ENCODE data around the gene DNAJA3. TPM values are rescaled to one million over a fixed set of nuclear protein-coding genes. Genes with fewer than 3 reads are reported as not detected.

The DNAJA3 gene
- total RNA-seq, 1 experiment from 2014 or later = 93.3 TPM

DNA sequence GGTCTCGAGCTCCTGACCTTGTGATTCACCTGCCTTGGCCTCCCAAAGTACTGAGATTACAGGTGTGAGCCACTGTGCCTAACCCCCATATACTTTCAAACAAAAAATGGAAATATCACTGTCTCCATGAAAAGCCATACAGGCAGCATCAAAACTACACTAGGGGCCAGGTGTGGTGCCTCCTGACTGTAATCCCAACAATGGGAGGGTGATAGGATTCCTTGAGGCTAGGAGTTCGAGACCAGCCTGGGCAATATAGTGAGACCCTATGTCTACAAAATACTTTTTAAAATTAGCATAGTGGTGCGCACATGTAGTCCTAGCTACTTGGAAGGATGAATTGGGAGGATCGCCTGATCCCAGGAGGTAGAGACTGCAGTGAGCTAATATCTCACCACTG is 66.2 kb downstream of the DNAJA3 start:
- Histone ChIP-seq H3K36me3 (ENCODE audit: control insufficient read depth in 1 of 2, insufficient read depth in 2 of 2, low read length in 2 of 2) (peaks cover 0 to under 1% of the 10 kb centered on the region in 2 experiments; a peak in 3 of 4 replicates), H3K79me2 (ENCODE audit: insufficient read depth, low read length) (peaks cover 77% of the 10 kb centered on the region), H3K9me3 (ENCODE audit: control insufficient read depth in 1 of 2, insufficient read depth in 1 of 2, low read depth in 1 of 2, low read length in 2 of 2) (no peaks in the 10 kb centered on the region), H3K9me2 (ENCODE audit: insufficient read depth) (no peaks in the 10 kb centered on the region), H3K4me2 (ENCODE audit: low read length) (no peak overlapping the region), H4K20me1 (ENCODE audit: insufficient read depth) (no peaks in the 10 kb centered on the region; the same call in 1 of the 2 replicates), H3K27ac (ENCODE audit: low read depth, low read length) (no peak overlapping the region), H2AFZ (ENCODE audit: low read depth, low read length, poor library complexity, severe bottlenecking) (no peak overlapping the region), H3K4me1 (ENCODE audit: control insufficient read depth in 1 of 2, insufficient read depth in 2 of 2, low read length in 2 of 2) (peaks cover 55 to 70% of the 10 kb centered on the region in 2 experiments), H3K27me3 (ENCODE audit: insufficient read depth, low read length) (no peaks in the 10 kb centered on the region), H3K4me3 (replicated peaks in 1 of 2; ENCODE audit: low read depth in 1 of 2, low read length in 2 of 2) (no peak overlapping the region), H3K9ac (ENCODE audit: low read length) (no peak overlapping the region)
- no TSS peak for BruUV-seq (replicated peaks)
- DNase-seq (ENCODE audit: low read depth, low spot score) = no peak
- TF ChIP-seq, protein P1, sequence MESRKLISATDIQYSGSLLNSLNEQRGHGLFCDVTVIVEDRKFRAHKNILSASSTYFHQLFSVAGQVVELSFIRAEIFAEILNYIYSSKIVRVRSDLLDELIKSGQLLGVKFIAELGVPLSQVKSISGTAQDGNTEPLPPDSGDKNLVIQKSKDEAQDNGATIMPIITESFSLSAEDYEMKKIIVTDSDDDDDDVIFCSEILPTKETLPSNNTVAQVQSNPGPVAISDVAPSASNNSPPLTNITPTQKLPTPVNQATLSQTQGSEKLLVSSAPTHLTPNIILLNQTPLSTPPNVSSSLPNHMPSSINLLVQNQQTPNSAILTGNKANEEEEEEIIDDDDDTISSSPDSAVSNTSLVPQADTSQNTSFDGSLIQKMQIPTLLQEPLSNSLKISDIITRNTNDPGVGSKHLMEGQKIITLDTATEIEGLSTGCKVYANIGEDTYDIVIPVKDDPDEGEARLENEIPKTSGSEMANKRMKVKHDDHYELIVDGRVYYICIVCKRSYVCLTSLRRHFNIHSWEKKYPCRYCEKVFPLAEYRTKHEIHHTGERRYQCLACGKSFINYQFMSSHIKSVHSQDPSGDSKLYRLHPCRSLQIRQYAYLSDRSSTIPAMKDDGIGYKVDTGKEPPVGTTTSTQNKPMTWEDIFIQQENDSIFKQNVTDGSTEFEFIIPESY (IDR thresholded peaks at IDR 0.05; ENCODE audit: extremely low read depth, insufficient replicate concordance, low read length) = no peak
- TF ChIP-seq SRF (IDR thresholded peaks at IDR 0.05; ENCODE audit: low read depth) (no peak), EZH2 (IDR thresholded peaks at IDR 0.05) (no peak), EZH2phosphoT487 (IDR thresholded peaks at IDR 0.05; ENCODE audit: borderline replicate concordance) (no peak), ZNF274 (IDR thresholded peaks at IDR 0.05; ENCODE audit: low read depth, low read length) (no peak), ZFX (IDR thresholded peaks at IDR 0.05) (no peak), ELF1 (IDR thresholded peaks at IDR 0.05; ENCODE audit: borderline replicate concordance, low read depth) (no peak), FOSL1 (IDR thresholded peaks at IDR 0.05; ENCODE audit: low read depth) (no peak), TCF7L2 (IDR thresholded peaks at IDR 0.05; ENCODE audit: borderline replicate concordance, extremely low read depth, insufficient read depth, insufficient read length) (no peak), YY1 (IDR thresholded peaks at IDR 0.05; ENCODE audit: extremely low read depth, insufficient replicate concordance, low read depth, low read length) (no peak), POLR2A (IDR thresholded peaks at IDR 0.05; ENCODE audit: borderline replicate concordance, extremely low read depth, insufficient read depth, insufficient read length) (no peak), CEBPB (IDR thresholded peaks at IDR 0.05; ENCODE audit: low read depth) (no peak), SIN3A (IDR thresholded peaks at IDR 0.05; ENCODE audit: low read depth) (no peak), CBX3 (IDR thresholded peaks at IDR 0.05; ENCODE audit: low read depth) (no peak)
- TF ChIP-seq, protein P2, sequence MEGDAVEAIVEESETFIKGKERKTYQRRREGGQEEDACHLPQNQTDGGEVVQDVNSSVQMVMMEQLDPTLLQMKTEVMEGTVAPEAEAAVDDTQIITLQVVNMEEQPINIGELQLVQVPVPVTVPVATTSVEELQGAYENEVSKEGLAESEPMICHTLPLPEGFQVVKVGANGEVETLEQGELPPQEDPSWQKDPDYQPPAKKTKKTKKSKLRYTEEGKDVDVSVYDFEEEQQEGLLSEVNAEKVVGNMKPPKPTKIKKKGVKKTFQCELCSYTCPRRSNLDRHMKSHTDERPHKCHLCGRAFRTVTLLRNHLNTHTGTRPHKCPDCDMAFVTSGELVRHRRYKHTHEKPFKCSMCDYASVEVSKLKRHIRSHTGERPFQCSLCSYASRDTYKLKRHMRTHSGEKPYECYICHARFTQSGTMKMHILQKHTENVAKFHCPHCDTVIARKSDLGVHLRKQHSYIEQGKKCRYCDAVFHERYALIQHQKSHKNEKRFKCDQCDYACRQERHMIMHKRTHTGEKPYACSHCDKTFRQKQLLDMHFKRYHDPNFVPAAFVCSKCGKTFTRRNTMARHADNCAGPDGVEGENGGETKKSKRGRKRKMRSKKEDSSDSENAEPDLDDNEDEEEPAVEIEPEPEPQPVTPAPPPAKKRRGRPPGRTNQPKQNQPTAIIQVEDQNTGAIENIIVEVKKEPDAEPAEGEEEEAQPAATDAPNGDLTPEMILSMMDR (IDR thresholded peaks at IDR 0.05 in 2 of 3, conservative IDR thresholded peaks at IDR 0.05 in 1 of 3; ENCODE audit: borderline replicate concordance in 1 of 3, insufficient read depth in 1 of 3, low read depth in 2 of 3, low read length in 2 of 3) = no peak
- TF ChIP-seq, protein P3, sequence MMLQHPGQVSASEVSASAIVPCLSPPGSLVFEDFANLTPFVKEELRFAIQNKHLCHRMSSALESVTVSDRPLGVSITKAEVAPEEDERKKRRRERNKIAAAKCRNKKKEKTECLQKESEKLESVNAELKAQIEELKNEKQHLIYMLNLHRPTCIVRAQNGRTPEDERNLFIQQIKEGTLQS (IDR thresholded peaks at IDR 0.05) = no peak
- TF ChIP-seq, protein P4, sequence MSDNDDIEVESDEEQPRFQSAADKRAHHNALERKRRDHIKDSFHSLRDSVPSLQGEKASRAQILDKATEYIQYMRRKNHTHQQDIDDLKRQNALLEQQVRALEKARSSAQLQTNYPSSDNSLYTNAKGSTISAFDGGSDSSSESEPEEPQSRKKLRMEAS (IDR thresholded peaks at IDR 0.05) = no peak
- TF ChIP-seq, protein P5, sequence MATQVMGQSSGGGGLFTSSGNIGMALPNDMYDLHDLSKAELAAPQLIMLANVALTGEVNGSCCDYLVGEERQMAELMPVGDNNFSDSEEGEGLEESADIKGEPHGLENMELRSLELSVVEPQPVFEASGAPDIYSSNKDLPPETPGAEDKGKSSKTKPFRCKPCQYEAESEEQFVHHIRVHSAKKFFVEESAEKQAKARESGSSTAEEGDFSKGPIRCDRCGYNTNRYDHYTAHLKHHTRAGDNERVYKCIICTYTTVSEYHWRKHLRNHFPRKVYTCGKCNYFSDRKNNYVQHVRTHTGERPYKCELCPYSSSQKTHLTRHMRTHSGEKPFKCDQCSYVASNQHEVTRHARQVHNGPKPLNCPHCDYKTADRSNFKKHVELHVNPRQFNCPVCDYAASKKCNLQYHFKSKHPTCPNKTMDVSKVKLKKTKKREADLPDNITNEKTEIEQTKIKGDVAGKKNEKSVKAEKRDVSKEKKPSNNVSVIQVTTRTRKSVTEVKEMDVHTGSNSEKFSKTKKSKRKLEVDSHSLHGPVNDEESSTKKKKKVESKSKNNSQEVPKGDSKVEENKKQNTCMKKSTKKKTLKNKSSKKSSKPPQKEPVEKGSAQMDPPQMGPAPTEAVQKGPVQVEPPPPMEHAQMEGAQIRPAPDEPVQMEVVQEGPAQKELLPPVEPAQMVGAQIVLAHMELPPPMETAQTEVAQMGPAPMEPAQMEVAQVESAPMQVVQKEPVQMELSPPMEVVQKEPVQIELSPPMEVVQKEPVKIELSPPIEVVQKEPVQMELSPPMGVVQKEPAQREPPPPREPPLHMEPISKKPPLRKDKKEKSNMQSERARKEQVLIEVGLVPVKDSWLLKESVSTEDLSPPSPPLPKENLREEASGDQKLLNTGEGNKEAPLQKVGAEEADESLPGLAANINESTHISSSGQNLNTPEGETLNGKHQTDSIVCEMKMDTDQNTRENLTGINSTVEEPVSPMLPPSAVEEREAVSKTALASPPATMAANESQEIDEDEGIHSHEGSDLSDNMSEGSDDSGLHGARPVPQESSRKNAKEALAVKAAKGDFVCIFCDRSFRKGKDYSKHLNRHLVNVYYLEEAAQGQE (IDR thresholded peaks at IDR 0.05; ENCODE audit: low read depth) = no peak
- ChIA-PET CTCF (no interaction called here), RAD21 (ENCODE audit: low non-redundant PET in 1 of 2, low total read pairs in 2 of 2, uncharacterized antibody in 2 of 2, unreplicated experiment in 2 of 2) (no interaction called here), POLR2A (interaction anchor here (1.1 kb wide), 1 partner anchor 16 kb away, joined by 3 read pairs; the partner anchor contains the start of gene HMOX2)
- intact Hi-C loops (cut with micrococcal nuclease) = no loop called here
- ATAC-seq = no peak
